GM23248 (cell line): ENCODE results near the gene LARP1B.

Source experiments
- EZH2 ChIP-seq: fragments of 200-600 bp; sonication (generic); IDR thresholded peaks from 2 replicates; pipeline ENCODE4 v1.6.1; 2018; ENCODE audit warnings: antibody characterized with exemption, mild to moderate bottlenecking; ENCODE audit not compliant: insufficient read depth, poor library complexity, severe bottlenecking
- EZH2phosphoT487 ChIP-seq: fragments of 200-600 bp; sonication (generic); IDR thresholded peaks from 2 replicates; pipeline ENCODE4 v1.6.1; 2018; ENCODE audit warnings: antibody characterized with exemption, moderate library complexity, mild to moderate bottlenecking, low read depth; ENCODE audit not compliant: insufficient read depth

GRCh38 chr4:128161138-128161537, 100.0 kb downstream of the LARP1B start:
- TF ChIP-seq EZH2 (no peak), EZH2phosphoT487 (no peak)
